NCI-H748 treated with DMSO at 0.1 percent for 48 hours (cell line): ENCODE data around the gene SRGAP2C.
"Not testable (repeated sequence)": the region's sequence is repeated elsewhere in the genome, so short reads cannot be mapped to it uniquely, and the experiment has no call there.

Experiments used
- DNase-seq: peaks from one replicate; lab custom pipeline; 2025; lab: John Stamatoyannopoulos, UW

SRGAP2C gene

GRCh38 chr1:121279548-121279898 is 94.7 kb downstream of the SRGAP2C start:
- not testable (repeated sequence) for DNase-seq

GRCh38 chr1:121280699-121281317 is 96.0 kb downstream of the SRGAP2C start:
- DNase-seq: not testable (repeated sequence)

- not testable (repeated sequence) for DNase-seq
Measured at GRCh38 chr1:121281480-121281879, 96.7 kb downstream of the SRGAP2C start.

GRCh38 chr1:121283587-121284180 is 98.9 kb downstream of the SRGAP2C start:
- not testable (repeated sequence) for DNase-seq

GRCh38 chr1:121292590-121292989 is 107.8 kb downstream of the SRGAP2C start:
- not testable (repeated sequence) for DNase-seq

GRCh38 chr1:121293263-121294204 is 108.8 kb downstream of the SRGAP2C start:
- DNase-seq: not testable (repeated sequence)

GRCh38 chr1:121294205-121294570 is 109.4 kb downstream of the SRGAP2C start:
- DNase-seq: not testable (repeated sequence)

- not testable (repeated sequence) for DNase-seq
Measured at GRCh38 chr1:121296563-121296962, 111.8 kb downstream of the SRGAP2C start.

- not testable (repeated sequence) for DNase-seq
Measured at GRCh38 chr1:121298529-121298928, 113.8 kb downstream of the SRGAP2C start.

- not testable (repeated sequence) for DNase-seq
Measured at GRCh38 chr1:121299514-121300149, 114.9 kb downstream of the SRGAP2C start.

- not testable (repeated sequence) for DNase-seq
Measured at GRCh38 chr1:121301876-121302275, 117.1 kb downstream of the SRGAP2C start.

GRCh38 chr1:121307759-121308158 is 123.0 kb downstream of the SRGAP2C start:
- DNase-seq: not testable (repeated sequence)

- not testable (repeated sequence) for DNase-seq
Measured at GRCh38 chr1:121315509-121315908, 130.7 kb downstream of the SRGAP2C start.

- DNase-seq: not testable (repeated sequence)
Measured at GRCh38 chr1:121316081-121316480, 131.3 kb downstream of the SRGAP2C start.

GRCh38 chr1:121317491-121318468 is 133.0 kb downstream of the SRGAP2C start:
- DNase-seq: not testable (repeated sequence)

GRCh38 chr1:121318687-121319086 is 133.9 kb downstream of the SRGAP2C start:
- not testable (repeated sequence) for DNase-seq

- not testable (repeated sequence) for DNase-seq
Measured at GRCh38 chr1:121321660-121322059, 136.9 kb downstream of the SRGAP2C start.

GRCh38 chr1:121324726-121325125 is 140.0 kb downstream of the SRGAP2C start:
- not testable (repeated sequence) for DNase-seq

- DNase-seq: not testable (repeated sequence)
Measured at GRCh38 chr1:121332141-121332540, 147.4 kb downstream of the SRGAP2C start.

- DNase-seq: not testable (repeated sequence)
Measured at GRCh38 chr1:121332599-121333562, 148.1 kb downstream of the SRGAP2C start.
